Trophoblast cell (in vitro differentiated cells and primary cell): Measurements from ENCODE around the gene NTSR2.

Experiments used
- DNase-seq, 2 donors: peaks; one replicate each; pipeline ENCODE4 v3.0.0-alpha.2; 2016
- H2AFZ ChIP-seq: 2 replicates; pipeline ENCODE4 v1.6.1; 2013; ENCODE audit warnings: low read length, moderate library complexity, mild to moderate bottlenecking; ENCODE audit not compliant: insufficient read depth, poor library complexity
- H2AK5ac ChIP-seq: 2 replicates; pipeline ENCODE4 v1.6.1; 2013; ENCODE audit warnings: mild to moderate bottlenecking, low read length
- H2BK120ac ChIP-seq: 2 replicates; pipeline ENCODE4 v1.6.1; 2013; ENCODE audit warnings: low read length, mild to moderate bottlenecking, moderate library complexity; ENCODE audit not compliant: insufficient read depth, poor library complexity
- H2BK12ac ChIP-seq: 2 replicates; pipeline ENCODE4 v1.6.1; 2013; ENCODE audit warnings: mild to moderate bottlenecking, low read length, moderate library complexity
- H2BK5ac ChIP-seq: 2 replicates; pipeline ENCODE4 v1.6.1; 2013; ENCODE audit warnings: low read length, low read depth, moderate library complexity, mild to moderate bottlenecking; ENCODE audit not compliant: poor library complexity
- H3K14ac ChIP-seq: 2 replicates; pipeline ENCODE4 v1.6.1; 2013; ENCODE audit warnings: mild to moderate bottlenecking, low read length
- H3K18ac ChIP-seq: 2 replicates; pipeline ENCODE4 v1.6.1; 2013; ENCODE audit warnings: mild to moderate bottlenecking, low read length
- H3K23ac ChIP-seq: 2 replicates; pipeline ENCODE4 v1.6.1; 2013; ENCODE audit warnings: low read length
- H3K27ac ChIP-seq: 2 replicates; pipeline ENCODE4 v1.5.1; 2013; ENCODE audit warnings: low read depth, mild to moderate bottlenecking, inconsistent platforms, low read length, moderate library complexity
- H3K27me3 ChIP-seq: 2 replicates; pipeline ENCODE4 v1.6.1; 2013; ENCODE audit warnings: inconsistent platforms, mild to moderate bottlenecking, low read length, moderate library complexity; ENCODE audit not compliant: insufficient read depth
- H3K36me3 ChIP-seq, 2 experiments: 1 replicate in 1 of 2; 2 replicates in 1 of 2; pipeline ENCODE4 v1.6.1; 2013; ENCODE audit warnings: low read length in 2 of 2, mild to moderate bottlenecking in 2 of 2, moderate library complexity in 1 of 2; ENCODE audit not compliant: insufficient read depth in 2 of 2, control insufficient read depth in 1 of 2
- H3K4ac ChIP-seq: 2 replicates; pipeline ENCODE4 v1.6.1; 2013; ENCODE audit warnings: low read depth, mild to moderate bottlenecking, low read length, moderate library complexity
- H3K4me1 ChIP-seq, 2 experiments: 1 replicate in 1 of 2; 2 replicates in 1 of 2; pipeline ENCODE4 v1.6.1; 2013; ENCODE audit warnings: low read length in 2 of 2, mild to moderate bottlenecking in 2 of 2, moderate library complexity in 1 of 2; ENCODE audit not compliant: insufficient read depth in 2 of 2, control insufficient read depth in 1 of 2
- H3K4me2 ChIP-seq: 2 replicates; pipeline ENCODE4 v1.6.1; 2013; ENCODE audit warnings: inconsistent platforms, mild to moderate bottlenecking, low read length, moderate library complexity
- H3K4me3 ChIP-seq: 2 replicates; pipeline ENCODE4 v1.5.1; 2013; ENCODE audit warnings: mild to moderate bottlenecking, low read depth, low read length, inconsistent platforms
- H3K79me1 ChIP-seq: one replicate; pipeline ENCODE4 v1.6.1; 2013; ENCODE audit warnings: low read length
- H3K79me2 ChIP-seq: 2 replicates; pipeline ENCODE4 v1.6.1; 2013; ENCODE audit warnings: low read length, mild to moderate bottlenecking; ENCODE audit not compliant: control insufficient read depth, insufficient read depth, poor library complexity
- H3K9ac ChIP-seq: 2 replicates; pipeline ENCODE4 v1.6.1; 2013; ENCODE audit warnings: mild to moderate bottlenecking, low read length
- H3K9me3 ChIP-seq: 2 replicates; pipeline ENCODE4 v1.6.1; 2013; ENCODE audit warnings: low read depth, mild to moderate bottlenecking, control low read depth, inconsistent platforms, low read length; ENCODE audit not compliant: insufficient read depth
- H4K12ac ChIP-seq: 2 replicates; pipeline ENCODE4 v1.6.1; 2013; ENCODE audit warnings: low read depth, mild to moderate bottlenecking, low read length, moderate library complexity
- H4K8ac ChIP-seq: 2 replicates; pipeline ENCODE4 v1.6.1; 2013; ENCODE audit warnings: low read depth, mild to moderate bottlenecking, low read length, moderate library complexity
- H4K91ac ChIP-seq: one replicate; pipeline ENCODE4 v1.6.1; 2013; ENCODE audit warnings: low read depth, mild to moderate bottlenecking, low read length, moderate library complexity
- WGBS: extraction: QIAGEN DNeasy Blood & Tissue Kit; methylation state at CpG from one replicate; pipeline ENCODE4 v1.1.7; 2013; ENCODE audit warnings: missing lambda C conversion rate; ENCODE audit not compliant: insufficient read length, insufficient coverage; ENCODE audit errors: extremely low coverage; 5-methylcytosine and 5-hydroxymethylcytosine counted together

NTSR2 gene

GRCh38 chr2:11665028-11665427 lies 5.0 kb downstream of the NTSR2 start:
- H3K14ac ChIP-seq = no peak overlapping the region
- H3K79me2 ChIP-seq = no peaks in the 10 kb centered on the region
- H4K91ac ChIP-seq = no peak overlapping the region
- no peak overlapping the region for H3K23ac ChIP-seq
- no peak overlapping the region for H2BK120ac ChIP-seq
- no peak overlapping the region for H3K4me2 ChIP-seq
- no peak overlapping the region for H3K4ac ChIP-seq
- no peak overlapping the region for H2BK5ac ChIP-seq
- WGBS = no CpG with 5 or more reads among the region's 11 CpGs
- no peak overlapping the region for H3K27ac ChIP-seq
- no peaks in the 10 kb centered on the region for H3K36me3 ChIP-seq
- no peak for DNase-seq
- no peak overlapping the region for H3K18ac ChIP-seq
- H3K4me3 ChIP-seq = no peak overlapping the region
- no peak overlapping the region for H2AK5ac ChIP-seq
- H3K27me3 ChIP-seq = peaks cover under 1% of the 10 kb centered on the region
- no peak overlapping the region for H3K9ac ChIP-seq
- H2AFZ ChIP-seq = no peak overlapping the region
- H2BK12ac ChIP-seq = no peak overlapping the region
- H4K12ac ChIP-seq = no peak overlapping the region
- H3K79me1 ChIP-seq = no peaks in the 10 kb centered on the region
- no peak overlapping the region for H4K8ac ChIP-seq
- H3K9me3 ChIP-seq = peaks cover 10% of the 10 kb centered on the region
- H3K4me1 ChIP-seq = peaks cover under 1 to 2% of the 10 kb centered on the region in 2 experiments

- no CpG with 5 or more reads among the region's 2 CpGs for WGBS
- H3K4ac ChIP-seq = no peak overlapping the region
- H3K4me3 ChIP-seq = no peak overlapping the region
- H3K9ac ChIP-seq = no peak overlapping the region
- no peak overlapping the region for H2BK5ac ChIP-seq
- no peaks in the 10 kb centered on the region for H3K36me3 ChIP-seq
- H3K9me3 ChIP-seq = peaks cover 6% of the 10 kb centered on the region
- no peak overlapping the region for H4K91ac ChIP-seq
- no peaks in the 10 kb centered on the region for H3K4me1 ChIP-seq
- no peak overlapping the region for H3K18ac ChIP-seq
- no peak overlapping the region for H2AK5ac ChIP-seq
- H3K79me2 ChIP-seq = no peaks in the 10 kb centered on the region
- H3K4me2 ChIP-seq = no peak overlapping the region
- H3K27me3 ChIP-seq = no peaks in the 10 kb centered on the region
- no peak overlapping the region for H2BK120ac ChIP-seq
- H3K14ac ChIP-seq = no peak overlapping the region
- no peak for DNase-seq
- H3K79me1 ChIP-seq = no peaks in the 10 kb centered on the region
- H3K23ac ChIP-seq = no peak overlapping the region
- H4K12ac ChIP-seq = no peak overlapping the region
- no peak overlapping the region for H2BK12ac ChIP-seq
- no peak overlapping the region for H2AFZ ChIP-seq
- no peak overlapping the region for H4K8ac ChIP-seq
- H3K27ac ChIP-seq = no peak overlapping the region
These were observed 6.6 kb downstream of the NTSR2 start for GRCh38 chr2:11663427-11663826.

- H2BK12ac ChIP-seq = no peak overlapping the region
- no peak overlapping the region for H3K14ac ChIP-seq
- H3K36me3 ChIP-seq = no peaks in the 10 kb centered on the region
- H3K4ac ChIP-seq = no peak overlapping the region
- H3K79me1 ChIP-seq = no peaks in the 10 kb centered on the region
- H3K27ac ChIP-seq = no peak overlapping the region
- no peak overlapping the region for H4K8ac ChIP-seq
- H2AFZ ChIP-seq = no peak overlapping the region
- no peak overlapping the region for H4K91ac ChIP-seq
- H3K27me3 ChIP-seq = no peaks in the 10 kb centered on the region
- no peaks in the 10 kb centered on the region for H3K4me1 ChIP-seq
- H3K79me2 ChIP-seq = no peaks in the 10 kb centered on the region
- no peak overlapping the region for H2BK5ac ChIP-seq
- H3K4me3 ChIP-seq = no peak overlapping the region
- peaks cover 6% of the 10 kb centered on the region for H3K9me3 ChIP-seq
- no peak overlapping the region for H2AK5ac ChIP-seq
- H4K12ac ChIP-seq = no peak overlapping the region
- no peak overlapping the region for H3K23ac ChIP-seq
- no peak for DNase-seq
- no peak overlapping the region for H2BK120ac ChIP-seq
- H3K4me2 ChIP-seq = no peak overlapping the region
- no peak overlapping the region for H3K18ac ChIP-seq
- H3K9ac ChIP-seq = no peak overlapping the region
These were observed 7.1 kb downstream of the NTSR2 start for GRCh38 chr2:11662882-11663281.

- no peak overlapping the region for H2AFZ ChIP-seq
- no peaks in the 10 kb centered on the region for H3K27me3 ChIP-seq
- no peak overlapping the region for H4K91ac ChIP-seq
- H3K9ac ChIP-seq = no peak overlapping the region
- H3K4me2 ChIP-seq = no peak overlapping the region
- H4K8ac ChIP-seq = no peak overlapping the region
- no peak overlapping the region for H3K18ac ChIP-seq
- H3K14ac ChIP-seq = no peak overlapping the region
- no peak for DNase-seq
- no peaks in the 10 kb centered on the region for H3K36me3 ChIP-seq
- 100% methylated on average over 1 of the region's 18 CpGs for WGBS
- no peaks in the 10 kb centered on the region for H3K79me1 ChIP-seq
- no peaks in the 10 kb centered on the region for H3K79me2 ChIP-seq
- no peak overlapping the region for H3K4ac ChIP-seq
- H2BK120ac ChIP-seq = no peak overlapping the region
- H2AK5ac ChIP-seq = no peak overlapping the region
- no peak overlapping the region for H2BK5ac ChIP-seq
- H4K12ac ChIP-seq = no peak overlapping the region
- no peaks in the 10 kb centered on the region for H3K4me1 ChIP-seq
- H3K23ac ChIP-seq = no peak overlapping the region
- H3K27ac ChIP-seq = no peak overlapping the region
- H3K4me3 ChIP-seq = no peak overlapping the region
- H2BK12ac ChIP-seq = no peak overlapping the region
- peaks cover 6% of the 10 kb centered on the region for H3K9me3 ChIP-seq
These were observed 8.0 kb downstream of the NTSR2 start for GRCh38 chr2:11661891-11662435.
